PFSK-1 (cell line): Measurements from ENCODE around the gene SLC35A2.

Source experiments
- FOXP2 ChIP-seq: optimal IDR thresholded peaks from 2 replicates; pipeline ENCODE3; 2011; ENCODE audit warnings: borderline replicate concordance, control low read depth, inconsistent platforms; ENCODE audit not compliant: insufficient read depth; ENCODE audit errors: extremely low read length, extremely low read depth
- POLR2AphosphoS5 ChIP-seq: IDR thresholded peaks from 2 replicates; pipeline ENCODE4 v1.6.1; 2012; ENCODE audit warnings: low read depth, mild to moderate bottlenecking, control low read depth, low read length, moderate library complexity
- SIN3A ChIP-seq: IDR thresholded peaks from 2 replicates; pipeline ENCODE4 v1.6.1; 2012; ENCODE audit warnings: mild to moderate bottlenecking, low read length, moderate library complexity, borderline replicate concordance; ENCODE audit not compliant: insufficient read depth
- TAF1 ChIP-seq: IDR thresholded peaks from 2 replicates; pipeline ENCODE4 v1.6.1; 2012; ENCODE audit warnings: low read length, control low read depth, borderline replicate concordance; ENCODE audit not compliant: insufficient read depth
- TF ChIP-seq, protein P1 (sequence below), 2 experiments: IDR thresholded peaks; 2 replicates each; pipeline versions ENCODE4 v1.6.1 to v1.8.0; 2011 to 2012; ENCODE audit warnings: low read depth in 2 of 2, low read length in 2 of 2, control low read depth in 1 of 2, inconsistent platforms in 1 of 2, mild to moderate bottlenecking in 1 of 2, moderate library complexity in 1 of 2; ENCODE audit not compliant: insufficient read depth in 1 of 2

Gene SLC35A2

DNA sequence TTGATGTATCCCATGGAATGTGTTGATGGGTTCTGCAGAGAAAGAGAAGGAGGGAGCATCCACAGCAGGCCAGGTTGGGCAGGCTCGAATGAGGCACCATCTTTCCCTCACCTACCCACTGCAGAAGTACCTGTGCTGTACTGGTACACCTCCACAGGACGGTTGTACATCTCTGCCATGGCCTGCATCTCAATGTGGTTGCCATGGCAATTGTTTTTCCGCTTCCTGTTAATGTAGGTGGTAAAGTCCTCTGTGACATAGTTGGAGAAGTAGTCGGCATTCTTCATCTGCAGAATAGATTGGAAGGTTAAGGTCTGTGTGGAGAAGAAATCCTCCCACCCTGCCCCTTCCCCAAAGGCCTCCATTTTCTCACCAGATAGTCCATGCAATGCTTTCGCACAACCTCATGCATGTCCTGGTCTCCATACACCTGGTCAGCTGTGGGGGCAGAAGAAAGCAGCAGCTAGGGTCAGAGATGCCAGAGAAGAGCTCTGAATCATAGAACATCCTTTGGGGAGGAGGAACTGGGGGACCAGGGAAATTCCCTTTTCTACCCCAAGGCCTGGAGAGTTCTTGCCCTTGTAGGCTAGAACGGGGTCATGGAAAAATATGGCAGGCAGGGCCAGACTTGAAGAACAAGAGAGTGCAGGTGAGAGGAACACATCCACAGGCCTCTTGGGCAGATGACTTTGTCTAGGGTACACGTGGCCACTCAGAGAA is 23.3 kb upstream of the SLC35A2 start:
- TF ChIP-seq SIN3A: no peak
- TF ChIP-seq TAF1: no peak
- no peak for TF ChIP-seq FOXP2
- TF ChIP-seq, protein P1, sequence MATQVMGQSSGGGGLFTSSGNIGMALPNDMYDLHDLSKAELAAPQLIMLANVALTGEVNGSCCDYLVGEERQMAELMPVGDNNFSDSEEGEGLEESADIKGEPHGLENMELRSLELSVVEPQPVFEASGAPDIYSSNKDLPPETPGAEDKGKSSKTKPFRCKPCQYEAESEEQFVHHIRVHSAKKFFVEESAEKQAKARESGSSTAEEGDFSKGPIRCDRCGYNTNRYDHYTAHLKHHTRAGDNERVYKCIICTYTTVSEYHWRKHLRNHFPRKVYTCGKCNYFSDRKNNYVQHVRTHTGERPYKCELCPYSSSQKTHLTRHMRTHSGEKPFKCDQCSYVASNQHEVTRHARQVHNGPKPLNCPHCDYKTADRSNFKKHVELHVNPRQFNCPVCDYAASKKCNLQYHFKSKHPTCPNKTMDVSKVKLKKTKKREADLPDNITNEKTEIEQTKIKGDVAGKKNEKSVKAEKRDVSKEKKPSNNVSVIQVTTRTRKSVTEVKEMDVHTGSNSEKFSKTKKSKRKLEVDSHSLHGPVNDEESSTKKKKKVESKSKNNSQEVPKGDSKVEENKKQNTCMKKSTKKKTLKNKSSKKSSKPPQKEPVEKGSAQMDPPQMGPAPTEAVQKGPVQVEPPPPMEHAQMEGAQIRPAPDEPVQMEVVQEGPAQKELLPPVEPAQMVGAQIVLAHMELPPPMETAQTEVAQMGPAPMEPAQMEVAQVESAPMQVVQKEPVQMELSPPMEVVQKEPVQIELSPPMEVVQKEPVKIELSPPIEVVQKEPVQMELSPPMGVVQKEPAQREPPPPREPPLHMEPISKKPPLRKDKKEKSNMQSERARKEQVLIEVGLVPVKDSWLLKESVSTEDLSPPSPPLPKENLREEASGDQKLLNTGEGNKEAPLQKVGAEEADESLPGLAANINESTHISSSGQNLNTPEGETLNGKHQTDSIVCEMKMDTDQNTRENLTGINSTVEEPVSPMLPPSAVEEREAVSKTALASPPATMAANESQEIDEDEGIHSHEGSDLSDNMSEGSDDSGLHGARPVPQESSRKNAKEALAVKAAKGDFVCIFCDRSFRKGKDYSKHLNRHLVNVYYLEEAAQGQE (IDR thresholded peaks at IDR 0.05; ENCODE audit: insufficient read depth in 1 of 2, low read depth in 2 of 2, low read length in 2 of 2): no peak
- TF ChIP-seq POLR2AphosphoS5: no peak

DNA sequence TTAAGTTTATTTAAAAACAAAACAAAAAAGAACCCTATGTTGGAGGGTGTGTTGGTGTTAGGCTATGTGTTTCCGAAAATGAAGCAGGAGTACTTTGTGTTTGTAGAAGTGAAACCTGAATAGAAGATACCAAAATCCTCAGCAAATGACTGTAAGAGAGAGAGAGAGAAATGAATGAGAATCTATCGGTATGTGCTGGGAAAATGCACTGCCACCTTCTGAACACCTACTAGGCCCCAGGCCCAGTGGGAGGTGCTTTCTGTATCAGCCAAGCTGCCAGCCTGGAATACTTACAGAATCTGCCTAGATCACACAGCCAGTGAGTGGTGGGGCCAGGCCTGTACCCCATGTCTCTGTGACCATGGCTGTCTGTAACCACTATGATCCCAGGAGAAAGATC is 22.3 kb upstream of the SLC35A2 start:
- TF ChIP-seq FOXP2 (no peak), TAF1 (no peak), SIN3A (no peak), POLR2AphosphoS5 (no peak)
- TF ChIP-seq, protein P1 (IDR thresholded peaks at IDR 0.05; ENCODE audit: insufficient read depth in 1 of 2, low read depth in 2 of 2, low read length in 2 of 2): no peak

DNA sequence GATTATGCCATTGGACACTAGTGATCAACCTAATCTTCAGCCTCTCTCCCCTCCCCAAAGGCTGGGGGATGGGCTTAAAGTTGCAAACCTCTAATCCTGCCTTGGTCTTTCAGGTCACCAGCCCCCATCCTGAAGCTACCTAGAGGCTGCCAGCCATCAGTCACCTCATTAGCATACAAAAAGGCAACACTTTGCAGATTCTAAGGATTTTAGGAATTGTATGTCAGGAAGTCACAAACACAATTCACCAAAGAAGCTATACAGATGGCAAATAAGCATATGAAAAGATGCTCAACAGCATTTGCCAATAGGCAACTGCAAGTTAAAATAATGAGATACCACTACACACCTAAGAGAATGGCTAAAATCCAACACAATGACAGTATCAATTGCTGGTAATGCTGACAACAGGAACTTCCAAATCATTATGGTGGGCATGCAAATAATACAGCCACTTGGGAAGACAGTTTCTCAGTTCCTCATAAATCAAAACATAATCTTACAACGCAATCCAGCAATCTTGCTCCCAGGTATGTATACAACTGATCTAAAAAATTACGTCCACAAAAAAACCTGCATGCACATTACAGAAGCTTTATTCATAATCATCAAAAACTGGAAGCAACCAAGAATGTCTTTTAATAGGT is 16.4 kb upstream of the SLC35A2 start:
- no peak for TF ChIP-seq TAF1
- no peak for TF ChIP-seq SIN3A
- no peak for TF ChIP-seq FOXP2
- TF ChIP-seq, protein P1 (IDR thresholded peaks at IDR 0.05; ENCODE audit: insufficient read depth in 1 of 2, low read depth in 2 of 2, low read length in 2 of 2): no peak
- no peak for TF ChIP-seq POLR2AphosphoS5

DNA sequence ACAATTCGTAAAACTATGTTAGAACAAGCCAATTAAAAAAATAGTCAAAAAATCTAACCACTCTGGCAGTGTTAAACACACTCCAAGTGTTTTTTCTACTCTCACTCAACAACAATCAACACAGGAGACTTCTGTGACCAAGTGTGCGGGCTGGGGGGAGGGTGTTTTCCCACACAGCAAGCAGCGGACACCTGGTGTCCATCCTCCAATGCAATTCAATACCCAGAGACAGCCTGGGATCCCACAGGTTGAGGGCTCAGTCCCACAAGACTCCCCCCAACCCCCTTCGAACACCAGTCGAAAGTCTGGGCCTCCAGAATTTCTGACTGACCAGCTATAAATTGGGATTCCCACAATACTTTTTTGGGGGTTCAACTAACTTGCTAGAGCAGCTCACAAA is 15.7 kb upstream of the SLC35A2 start:
- TF ChIP-seq SIN3A (no peak), FOXP2 (no peak), POLR2AphosphoS5 (no peak), TAF1 (no peak)
- TF ChIP-seq, protein P1 (IDR thresholded peaks at IDR 0.05; ENCODE audit: insufficient read depth in 1 of 2, low read depth in 2 of 2, low read length in 2 of 2): no peak
